Epithelial cell of esophagus (primary cell): Measurements from ENCODE around the gene PIPOX.

Experiments
- DNase-seq: peaks from one replicate; pipeline ENCODE4 v3.0.0; 2010; ENCODE audit warnings: low read depth
- H3K4me3 ChIP-seq: 2 replicates; pipeline ENCODE4 v1.5.1; 2011; ENCODE audit warnings: mild to moderate bottlenecking, low read length, control low read depth
- CTCF ChIP-seq: IDR thresholded peaks from 2 replicates; pipeline ENCODE4 v1.5.1; 2011; ENCODE audit warnings: low read depth, mild to moderate bottlenecking, low read length, control low read depth, inconsistent platforms; ENCODE audit not compliant: insufficient read depth; ENCODE audit errors: missing control alignments

Gene PIPOX

GRCh38 chr17:29070781-29071180, 27.8 kb downstream of the PIPOX start:
- no peak overlapping the region for H3K4me3 ChIP-seq
- no peak for DNase-seq
- TF ChIP-seq CTCF: no peak

GRCh38 chr17:29071303-29071702, 28.4 kb downstream of the PIPOX start:
- no peak overlapping the region for H3K4me3 ChIP-seq
- TF ChIP-seq CTCF: no peak
- no peak for DNase-seq

GRCh38 chr17:29073045-29073444, 30.1 kb downstream of the PIPOX start:
- TF ChIP-seq CTCF: no peak
- no peak for DNase-seq
- no peak overlapping the region for H3K4me3 ChIP-seq

GRCh38 chr17:29073520-29073919, 30.6 kb downstream of the PIPOX start:
- no peak for DNase-seq
- H3K4me3 ChIP-seq: no peak overlapping the region
- no peak for TF ChIP-seq CTCF

- no peak overlapping the region for H3K4me3 ChIP-seq
- no peak for DNase-seq
- no peak for TF ChIP-seq CTCF
Measured at GRCh38 chr17:29074488-29074887, 31.5 kb downstream of the PIPOX start.

GRCh38 chr17:29076087-29076486, 33.1 kb downstream of the PIPOX start:
- no peak for TF ChIP-seq CTCF
- H3K4me3 ChIP-seq: no peak overlapping the region
- no peak for DNase-seq

GRCh38 chr17:29076722-29077121, 33.8 kb downstream of the PIPOX start:
- H3K4me3 ChIP-seq: no peak overlapping the region
- DNase-seq: no peak
- TF ChIP-seq CTCF: no peak
